Measurements from ENCODE around the gene SNX8.

SNX8 gene

DNA sequence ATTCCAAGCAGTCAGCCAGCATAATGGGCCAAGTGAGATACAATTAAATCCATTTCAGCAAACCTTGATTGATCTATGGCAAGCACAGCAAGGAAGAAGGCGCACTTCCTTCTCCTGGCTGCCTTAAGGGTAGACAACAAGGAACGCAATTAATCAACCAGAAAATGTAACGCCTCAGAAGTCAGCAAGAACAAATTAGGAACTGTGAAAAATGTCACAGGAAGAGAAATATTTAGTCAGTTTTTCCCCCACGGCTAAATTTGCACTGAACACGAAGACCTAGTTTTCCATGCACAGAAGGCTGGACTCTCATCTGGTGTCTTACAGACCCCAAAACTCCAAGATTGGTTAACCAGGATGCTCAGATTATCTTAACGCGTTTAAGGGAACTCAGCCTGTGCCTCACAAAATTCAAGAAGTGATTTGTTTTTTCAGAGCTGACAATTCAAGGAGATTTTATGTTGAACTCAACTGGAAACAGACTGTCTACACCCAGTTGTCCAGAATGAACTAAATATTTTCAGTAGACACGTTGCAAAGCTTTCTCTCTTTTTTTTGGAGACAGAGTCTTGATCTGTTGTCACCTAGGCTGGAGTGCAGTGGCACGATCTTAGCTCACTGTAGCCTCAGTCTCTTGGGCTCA, 14.2 kb downstream of the SNX8 start:
- TF ChIP-seq CTCF (IDR thresholded peaks at IDR 0.05; ENCODE audit: borderline replicate concordance, insufficient read depth, low read depth, low read length): no peak
- no peak overlapping the region for H3K4me3 ChIP-seq (ENCODE audit: low read depth, low read length)

GRCh38 chr7:2299131-2299829, 15.0 kb downstream of the SNX8 start:
- TF ChIP-seq CTCF (IDR thresholded peaks at IDR 0.05; ENCODE audit: borderline replicate concordance, insufficient read depth, low read depth, low read length): no peak
- H3K4me3 ChIP-seq (ENCODE audit: low read depth, low read length): peak overlapping the region; percentile 36

DNA sequence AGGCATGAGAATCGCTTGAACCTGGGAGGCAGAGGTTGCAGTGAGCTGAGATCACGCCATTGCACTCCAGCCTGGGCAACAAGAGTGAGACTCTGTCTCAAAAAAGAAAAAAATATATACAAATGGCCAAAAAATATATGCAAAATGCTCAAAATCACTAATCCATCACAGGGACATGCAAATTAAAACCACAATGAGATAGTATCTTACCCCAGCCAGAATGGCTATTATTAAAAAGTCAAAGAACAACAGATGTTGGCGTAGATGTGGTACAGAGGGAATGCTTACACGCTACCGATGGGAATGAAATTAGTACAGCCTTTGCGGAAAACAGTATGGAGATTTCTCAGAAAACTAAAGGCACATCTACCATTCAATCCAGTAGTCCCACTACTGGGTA, 17.4 kb downstream of the SNX8 start:
- H3K4me3 ChIP-seq (ENCODE audit: low read depth, low read length): no peak overlapping the region
- TF ChIP-seq CTCF (IDR thresholded peaks at IDR 0.05; ENCODE audit: borderline replicate concordance, insufficient read depth, low read depth, low read length): no peak

DNA sequence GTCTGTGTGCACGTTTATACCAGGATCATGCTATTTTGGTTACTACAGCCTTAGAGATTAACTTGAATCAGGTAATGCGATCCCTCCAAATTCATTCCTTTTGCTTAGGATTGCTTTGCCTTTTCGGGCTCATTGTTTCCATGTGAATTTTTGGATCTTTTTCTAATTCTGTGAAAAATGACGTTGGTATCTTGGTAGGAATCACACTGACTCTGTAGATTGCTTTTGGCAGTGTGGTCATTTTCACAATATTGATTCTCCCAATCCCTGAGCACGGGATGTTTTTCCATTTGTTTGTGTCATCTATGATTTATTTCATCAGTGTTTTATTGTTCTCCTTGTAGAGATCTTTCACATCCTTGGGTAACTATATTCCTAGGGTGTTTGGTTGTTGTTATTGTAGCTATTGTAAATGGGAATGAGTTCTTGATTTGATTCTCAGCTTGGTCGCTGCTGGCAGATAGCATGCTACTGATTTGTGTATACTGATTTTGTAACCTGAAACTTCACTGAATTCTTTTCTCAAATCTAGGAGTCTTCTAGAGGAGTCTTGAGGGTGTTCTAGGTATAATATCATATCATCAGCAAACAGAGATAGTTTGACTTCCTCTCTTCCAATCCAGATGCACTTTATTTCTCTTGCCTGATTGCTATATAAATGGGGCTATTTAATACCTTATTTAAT, 18.2 kb downstream of the SNX8 start:
- no peak overlapping the region for H3K4me3 ChIP-seq (ENCODE audit: low read depth, low read length)
- TF ChIP-seq CTCF (IDR thresholded peaks at IDR 0.05; ENCODE audit: borderline replicate concordance, insufficient read depth, low read depth, low read length): no peak

DNA sequence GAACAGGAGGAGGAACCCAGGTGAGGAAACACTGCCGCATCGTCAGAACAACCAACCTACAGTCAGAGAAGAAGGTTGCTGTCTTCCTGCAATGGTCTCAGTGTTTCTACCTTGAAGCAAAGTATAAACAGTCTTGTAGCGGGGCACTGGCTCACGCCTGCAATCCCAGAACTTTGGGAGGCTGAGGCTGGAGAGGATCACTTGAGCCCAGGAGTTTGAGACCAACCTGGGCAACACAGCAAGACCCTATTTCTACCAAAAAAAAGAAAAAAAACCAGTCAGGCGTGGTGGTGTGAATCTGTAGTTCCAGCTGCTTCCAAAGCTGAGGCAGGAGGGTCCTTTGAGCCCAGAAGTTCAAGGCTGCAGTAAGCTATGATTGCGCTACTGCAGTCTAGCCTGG, 23.4 kb downstream of the SNX8 start:
- no peak for TF ChIP-seq CTCF (IDR thresholded peaks at IDR 0.05; ENCODE audit: borderline replicate concordance, insufficient read depth, low read depth, low read length)

DNA sequence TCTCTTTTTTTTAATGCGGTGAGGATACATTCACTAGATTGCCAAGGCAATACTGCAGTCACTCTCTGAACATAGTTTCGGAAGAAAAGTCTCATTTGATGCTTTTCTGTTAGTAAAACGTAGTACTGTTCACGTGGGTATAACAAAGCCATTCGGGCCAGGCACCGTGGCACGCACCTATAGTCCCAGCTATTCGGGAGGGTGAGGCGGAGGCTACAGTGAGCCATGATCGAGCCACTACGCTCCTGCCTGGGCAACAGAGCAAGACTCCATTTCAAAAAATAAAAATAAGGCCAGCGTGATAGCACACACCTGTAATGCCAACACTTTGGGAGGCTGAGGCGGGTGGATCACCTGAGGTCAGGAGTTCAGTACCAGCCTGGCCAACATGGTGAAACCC, 24.6 kb downstream of the SNX8 start:
- H3K4me3 ChIP-seq (ENCODE audit: low read depth, low read length): no peak overlapping the region
- no peak for TF ChIP-seq CTCF (IDR thresholded peaks at IDR 0.05; ENCODE audit: borderline replicate concordance, insufficient read depth, low read depth, low read length)

More for the DNA sequence above, 23.4 kb downstream of the SNX8 start:
- H3K4me3 ChIP-seq (ENCODE audit: low read depth, low read length): no peak overlapping the region

Measured in GM12875 (cell line).